Measurements from ENCODE around the gene GPR153.

GPR153 gene

DNA sequence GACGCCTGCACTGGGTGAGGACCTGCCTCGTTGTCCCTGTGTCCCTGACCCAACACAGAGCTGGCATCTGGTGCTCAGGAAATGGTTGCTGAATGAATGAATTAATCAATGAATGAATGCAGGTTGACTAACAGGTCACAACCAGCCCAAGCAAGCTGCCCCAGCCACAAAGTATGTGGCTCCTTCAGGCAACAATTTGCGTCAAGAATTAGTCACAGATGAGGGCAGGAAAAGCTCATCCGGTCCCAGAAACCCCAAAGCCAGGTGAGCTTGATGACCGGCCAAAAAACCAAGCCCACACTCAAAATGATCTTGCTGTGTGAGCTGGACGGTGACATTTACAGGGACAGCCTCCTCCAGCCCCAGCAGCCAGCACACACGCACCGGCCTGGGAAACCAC is 40.6 kb upstream of the GPR153 start:
- TF ChIP-seq EZH2 (IDR thresholded peaks at IDR 0.05), result no peak
- H3K9me3 ChIP-seq (ENCODE audit: low read depth, low read length), result no peaks in the 10 kb centered on the region
- no peak overlapping the region for H3K4me3 ChIP-seq
- no peak overlapping the region for H3K9ac ChIP-seq (ENCODE audit: insufficient read length)
- no peak overlapping the region for H3K27ac ChIP-seq
- H3K36me3 ChIP-seq (ENCODE audit: insufficient read depth, low read length), result no peaks in the 10 kb centered on the region
- DNase-seq (ENCODE audit: low read depth, low spot score), result no peak

GRCh38 chr1:6300342-6301048 is 39.6 kb upstream of the GPR153 start:
- Histone ChIP-seq H3K4me3 (no peak overlapping the region), H3K9ac (ENCODE audit: insufficient read length) (no peak overlapping the region), H3K36me3 (ENCODE audit: insufficient read depth, low read length) (no peaks in the 10 kb centered on the region), H3K27ac (no peak overlapping the region), H3K9me3 (ENCODE audit: low read depth, low read length) (no peaks in the 10 kb centered on the region)
- no peak for DNase-seq (ENCODE audit: low read depth, low spot score)
- TF ChIP-seq EZH2 (IDR thresholded peaks at IDR 0.05) (no peak), POLR2AphosphoS5 (IDR thresholded peaks at IDR 0.05; ENCODE audit: borderline replicate concordance, low read depth, low read length) (no peak), FOXP2 (optimal IDR thresholded peaks at IDR 0.05; ENCODE audit: control extremely low read depth, extremely low read length, insufficient read depth) (no peak)

DNA sequence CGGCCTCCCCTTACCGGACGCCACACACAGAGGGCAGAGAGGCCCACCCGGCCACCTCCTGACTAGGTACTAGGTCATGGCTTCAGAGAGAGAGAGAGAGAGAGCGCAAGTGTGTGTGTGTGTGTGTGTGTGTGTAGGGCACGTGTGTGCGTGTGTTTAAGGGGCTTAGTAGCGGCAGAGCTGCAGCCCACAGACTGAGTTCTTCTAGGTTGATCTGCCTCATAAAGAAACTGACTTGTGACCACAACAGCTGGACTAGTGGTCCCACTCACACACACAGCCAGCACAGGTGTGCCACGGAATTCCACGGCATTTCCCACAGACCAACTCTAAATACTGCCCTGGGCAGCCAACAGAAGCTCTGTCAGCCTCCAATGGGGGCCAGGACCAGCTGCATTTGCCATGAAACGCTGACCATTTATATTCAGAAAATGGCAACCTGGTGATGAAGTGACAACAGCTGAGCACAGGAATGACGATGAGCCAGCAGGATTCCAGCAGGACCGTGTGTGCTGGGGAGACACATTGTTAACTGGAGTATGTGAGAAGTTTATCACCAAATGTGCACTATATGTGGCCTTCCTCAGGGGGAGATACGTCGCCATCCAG is 38.8 kb upstream of the GPR153 start:
- Histone ChIP-seq H3K4me3 (no peak overlapping the region), H3K9ac (ENCODE audit: insufficient read length) (no peak overlapping the region), H3K36me3 (ENCODE audit: insufficient read depth, low read length) (no peaks in the 10 kb centered on the region), H3K9me3 (ENCODE audit: low read depth, low read length) (no peaks in the 10 kb centered on the region), H3K27ac (no peak overlapping the region)
- DNase-seq (ENCODE audit: low read depth, low spot score), result no peak
- TF ChIP-seq POLR2AphosphoS5 (IDR thresholded peaks at IDR 0.05; ENCODE audit: borderline replicate concordance, low read depth, low read length) (no peak), FOXP2 (optimal IDR thresholded peaks at IDR 0.05; ENCODE audit: control extremely low read depth, extremely low read length, insufficient read depth) (no peak), EZH2 (IDR thresholded peaks at IDR 0.05) (no peak)

DNA sequence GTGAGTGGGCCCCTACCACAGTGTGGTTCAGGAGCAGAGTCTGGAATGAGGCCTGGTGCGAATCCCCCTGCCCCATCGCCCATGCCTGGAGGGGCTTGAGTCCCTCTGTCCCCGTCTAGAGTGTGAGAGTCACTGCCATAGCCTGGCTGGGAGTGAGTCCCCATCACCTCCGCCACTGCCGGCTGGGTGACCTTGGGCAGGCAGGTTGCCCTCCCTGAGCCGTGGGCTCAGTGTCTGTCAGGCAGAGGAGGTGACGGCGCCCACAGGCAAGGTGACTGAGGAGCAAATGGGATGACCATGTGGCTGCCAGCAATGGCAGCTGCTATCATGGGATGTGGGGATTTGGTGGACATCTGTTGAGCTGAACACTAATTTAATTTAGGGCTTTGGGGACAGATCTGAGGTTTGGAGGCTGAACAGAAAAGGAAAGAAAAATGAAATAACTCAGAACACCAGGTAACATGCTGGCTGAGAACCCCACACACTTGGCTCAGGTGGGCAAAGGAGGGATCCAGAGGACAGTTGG is 38.1 kb upstream of the GPR153 start:
- no peak for DNase-seq (ENCODE audit: low read depth, low spot score)
- H3K4me3 ChIP-seq, result no peak overlapping the region
- H3K9me3 ChIP-seq (ENCODE audit: low read depth, low read length), result no peaks in the 10 kb centered on the region
- no peak overlapping the region for H3K27ac ChIP-seq
- no peaks in the 10 kb centered on the region for H3K36me3 ChIP-seq (ENCODE audit: insufficient read depth, low read length)
- TF ChIP-seq FOXP2 (optimal IDR thresholded peaks at IDR 0.05; ENCODE audit: control extremely low read depth, extremely low read length, insufficient read depth) (no peak), POLR2AphosphoS5 (IDR thresholded peaks at IDR 0.05; ENCODE audit: borderline replicate concordance, low read depth, low read length) (no peak), EZH2 (IDR thresholded peaks at IDR 0.05) (no peak)
- H3K9ac ChIP-seq (ENCODE audit: insufficient read length), result no peak overlapping the region

- no peak for TF ChIP-seq EZH2 (IDR thresholded peaks at IDR 0.05)
Observed at GRCh38 chr1:6298530-6298929, 37.6 kb upstream of the GPR153 start.

GRCh38 chr1:6295910-6296309 is 35.0 kb upstream of the GPR153 start:
- no peak overlapping the region for H3K27ac ChIP-seq
- no peaks in the 10 kb centered on the region for H3K9me3 ChIP-seq (ENCODE audit: low read depth, low read length)
- no peak overlapping the region for H3K9ac ChIP-seq (ENCODE audit: insufficient read length)
- DNase-seq (ENCODE audit: low read depth, low spot score), result no peak
- TF ChIP-seq FOXP2 (optimal IDR thresholded peaks at IDR 0.05; ENCODE audit: control extremely low read depth, extremely low read length, insufficient read depth) (no peak), POLR2AphosphoS5 (IDR thresholded peaks at IDR 0.05; ENCODE audit: borderline replicate concordance, low read depth, low read length) (no peak), EZH2 (IDR thresholded peaks at IDR 0.05) (no peak)
- no peak overlapping the region for H3K4me3 ChIP-seq
- no peaks in the 10 kb centered on the region for H3K36me3 ChIP-seq (ENCODE audit: insufficient read depth, low read length)

More at GRCh38 chr1:6298530-6298929, 37.6 kb upstream of the GPR153 start:
- no peak overlapping the region for H3K4me3 ChIP-seq
- DNase-seq (ENCODE audit: low read depth, low spot score), result no peak
- no peak overlapping the region for H3K27ac ChIP-seq
- H3K36me3 ChIP-seq (ENCODE audit: insufficient read depth, low read length), result no peaks in the 10 kb centered on the region
- no peaks in the 10 kb centered on the region for H3K9me3 ChIP-seq (ENCODE audit: low read depth, low read length)
- no peak overlapping the region for H3K9ac ChIP-seq (ENCODE audit: insufficient read length)

- H3K9me3 ChIP-seq (ENCODE audit: low read depth, low read length), result no peaks in the 10 kb centered on the region
- no peak overlapping the region for H3K27ac ChIP-seq
- no peak for DNase-seq (ENCODE audit: low read depth, low spot score)
- H3K4me3 ChIP-seq, result no peak overlapping the region
- no peaks in the 10 kb centered on the region for H3K36me3 ChIP-seq (ENCODE audit: insufficient read depth, low read length)
- H3K9ac ChIP-seq (ENCODE audit: insufficient read length), result no peak overlapping the region
- no peak for TF ChIP-seq POLR2AphosphoS5 (IDR thresholded peaks at IDR 0.05; ENCODE audit: borderline replicate concordance, low read depth, low read length)
- TF ChIP-seq EZH2 (IDR thresholded peaks at IDR 0.05), result no peak
- TF ChIP-seq FOXP2 (optimal IDR thresholded peaks at IDR 0.05; ENCODE audit: control extremely low read depth, extremely low read length, insufficient read depth), result no peak
Observed at GRCh38 chr1:6294890-6295556, 34.1 kb upstream of the GPR153 start.

DNA sequence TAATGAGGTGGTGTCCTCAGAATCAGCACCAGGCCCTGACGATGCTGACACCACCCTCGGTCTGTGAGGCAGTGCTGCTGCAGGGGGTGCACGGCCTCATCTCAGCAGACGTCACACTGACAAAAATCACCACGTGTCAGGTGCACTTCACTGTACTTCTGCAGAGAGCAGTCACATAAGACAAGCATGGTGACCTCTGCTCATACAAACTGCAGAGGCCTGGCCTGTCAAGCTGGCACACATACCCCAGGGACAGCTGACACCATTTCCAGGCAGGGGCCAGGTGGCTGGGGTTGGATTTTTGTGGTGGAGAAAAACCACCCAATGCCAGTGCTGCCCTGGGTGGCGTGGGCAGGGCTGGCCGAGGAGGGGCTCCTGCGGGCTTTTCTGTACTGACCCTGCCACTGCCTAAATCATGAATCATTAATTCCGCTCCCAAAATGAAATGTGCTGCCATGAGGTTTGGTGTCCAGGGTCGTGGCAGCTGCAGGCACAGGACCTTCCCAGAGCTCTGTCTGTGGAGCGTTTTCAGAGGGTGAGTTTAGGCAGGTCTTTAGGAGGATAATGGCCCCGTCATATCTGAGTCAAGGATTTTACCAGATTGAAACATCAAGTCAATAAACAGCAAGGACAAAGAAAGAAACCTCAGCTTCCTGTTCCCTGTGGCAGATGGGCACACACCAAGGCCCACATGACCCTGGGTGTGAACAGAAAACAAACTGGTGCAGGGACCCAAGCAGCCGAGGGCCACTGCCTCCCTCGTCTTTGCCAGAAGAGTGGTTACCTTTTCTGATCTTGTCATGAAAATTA is 33.4 kb upstream of the GPR153 start:
- H3K36me3 ChIP-seq (ENCODE audit: insufficient read depth, low read length), result no peaks in the 10 kb centered on the region
- no peak overlapping the region for H3K4me3 ChIP-seq
- no peak for TF ChIP-seq POLR2AphosphoS5 (IDR thresholded peaks at IDR 0.05; ENCODE audit: borderline replicate concordance, low read depth, low read length)
- no peak for TF ChIP-seq FOXP2 (optimal IDR thresholded peaks at IDR 0.05; ENCODE audit: control extremely low read depth, extremely low read length, insufficient read depth)
- no peak for TF ChIP-seq EZH2 (IDR thresholded peaks at IDR 0.05)
- no peak overlapping the region for H3K27ac ChIP-seq
- no peaks in the 10 kb centered on the region for H3K9me3 ChIP-seq (ENCODE audit: low read depth, low read length)
- H3K9ac ChIP-seq (ENCODE audit: insufficient read length), result no peak overlapping the region
- no peak for DNase-seq (ENCODE audit: low read depth, low spot score)
